Astrocyte of the cerebellum (primary cell): ENCODE data around the gene MCEMP1.

Experiments used
- DNase-seq: peaks from one replicate; pipeline ENCODE4 v3.0.0-alpha.2; 2011; ENCODE audit warnings: low read depth
- H3K4me3 ChIP-seq: 2 replicates; pipeline ENCODE4 v1.5.1; 2011; ENCODE audit warnings: mild to moderate bottlenecking, low read depth, low read length, moderate library complexity
- CTCF ChIP-seq: IDR thresholded peaks from 2 replicates; pipeline ENCODE4 v1.5.1; 2012; ENCODE audit warnings: low read length, low read depth, moderate library complexity, mild to moderate bottlenecking; ENCODE audit errors: missing control alignments
- in situ Hi-C: cut with HindIII; loops from 2 replicates; pipeline ENCODE4 v1.10.0; 2017; ENCODE audit warnings: low sequenced_read_pairs

MCEMP1 gene

GRCh38 chr19:7716762-7717161 lies 39.9 kb downstream of the MCEMP1 start:
- TF ChIP-seq CTCF: no peak

GRCh38 chr19:7718668-7719067 lies 41.8 kb downstream of the MCEMP1 start:
- no peak overlapping the region for H3K4me3 ChIP-seq
- in situ Hi-C loops: no loop called here
- no peak for DNase-seq
- TF ChIP-seq CTCF: no peak

More at GRCh38 chr19:7716762-7717161, 39.9 kb downstream of the MCEMP1 start:
- H3K4me3 ChIP-seq: no peak overlapping the region
- no peak for DNase-seq
- in situ Hi-C loops: no loop called here

GRCh38 chr19:7720351-7720750 lies 43.5 kb downstream of the MCEMP1 start:
- DNase-seq: no peak
- no peak overlapping the region for H3K4me3 ChIP-seq
- in situ Hi-C loops: no loop called here
- TF ChIP-seq CTCF: no peak

- in situ Hi-C loops: no loop called here
- H3K4me3 ChIP-seq: no peak overlapping the region
- no peak for DNase-seq
- no peak for TF ChIP-seq CTCF
Measured at GRCh38 chr19:7722231-7722651, 45.4 kb downstream of the MCEMP1 start.

GRCh38 chr19:7725791-7726190 lies 48.9 kb downstream of the MCEMP1 start:
- TF ChIP-seq CTCF: no peak
- DNase-seq: no peak
- in situ Hi-C loops: no loop called here
- no peak overlapping the region for H3K4me3 ChIP-seq

- TF ChIP-seq CTCF: no peak
- H3K4me3 ChIP-seq: no peak overlapping the region
- no peak for DNase-seq
- in situ Hi-C loops: no loop called here
Measured at GRCh38 chr19:7729211-7729610, 52.3 kb downstream of the MCEMP1 start.
